Measurements from ENCODE around the gene IER2. TPM values are rescaled to one million over a fixed set of nuclear protein-coding genes. Genes with fewer than 3 reads are reported as not detected.

IER2 gene
- total RNA-seq, 1 donor from 2014 or later: 13.7 TPM

GRCh38 chr19:13104360-13104847 is 45.8 kb upstream of the IER2 start:
- Mint-ChIP-seq H3K4me3 (peak overlapping the region; percentile 44), H3K9me3 (peaks cover 3% of the 10 kb centered on the region), H3K36me3 (peaks cover 4% of the 10 kb centered on the region), H3K27me3 (ENCODE audit: insufficient read depth, low read depth) (peaks cover 21% of the 10 kb centered on the region), H3K4me1 (peaks cover 6% of the 10 kb centered on the region), H3K27ac (no peak overlapping the region)
- H3K9ac ChIP-seq: no peak overlapping the region
- H2AFZ ChIP-seq (replicated peaks): no peak overlapping the region
- H3K36me3 ChIP-seq: no peaks in the 10 kb centered on the region
- H3K4me1 ChIP-seq: peaks cover 3% of the 10 kb centered on the region
- no peaks in the 10 kb centered on the region for H3K9me3 ChIP-seq (ENCODE audit: low read depth)
- H3K79me2 ChIP-seq (ENCODE audit: low read depth): no peaks in the 10 kb centered on the region
- no peak overlapping the region for H3K4me3 ChIP-seq
- H3K27ac ChIP-seq: no peak overlapping the region
- no peak overlapping the region for H3K4me2 ChIP-seq
- TF ChIP-seq CTCF (IDR thresholded peaks at IDR 0.05): peak; percentile 70
- no peak for TF ChIP-seq EZH2 (IDR thresholded peaks at IDR 0.05)
- peaks cover 27% of the 10 kb centered on the region for H4K20me1 ChIP-seq (ENCODE audit: low read depth)
- H3K27me3 ChIP-seq: peaks cover 39% of the 10 kb centered on the region
- peaks cover 15% of the 10 kb centered on the region for H3F3A ChIP-seq (ENCODE audit: low read depth)
- DNase-seq (ENCODE audit: low spot score): peak; percentile 64

- Histone ChIP-seq H3K36me3 (no peaks in the 10 kb centered on the region), H2AFZ (replicated peaks) (no peak overlapping the region), H4K20me1 (ENCODE audit: low read depth) (peaks cover 20% of the 10 kb centered on the region), H3K9ac (no peak overlapping the region), H3K9me3 (ENCODE audit: low read depth) (no peaks in the 10 kb centered on the region), H3K4me2 (no peak overlapping the region), H3K79me2 (ENCODE audit: low read depth) (no peaks in the 10 kb centered on the region), H3K27ac (no peak overlapping the region), H3F3A (ENCODE audit: low read depth) (peaks cover 8% of the 10 kb centered on the region), H3K4me3 (no peak overlapping the region), H3K4me1 (peaks cover 3% of the 10 kb centered on the region), H3K27me3 (peaks cover 33% of the 10 kb centered on the region)
- Mint-ChIP-seq H3K4me1 (peaks cover 5% of the 10 kb centered on the region), H3K36me3 (peaks cover 4% of the 10 kb centered on the region), H3K4me3 (peak overlapping the region; percentile 44), H3K27me3 (ENCODE audit: insufficient read depth, low read depth) (peaks cover 16% of the 10 kb centered on the region), H3K27ac (no peak overlapping the region), H3K9me3 (peaks cover 2% of the 10 kb centered on the region)
- TF ChIP-seq CTCF (IDR thresholded peaks at IDR 0.05) (peak; percentile 1), EZH2 (IDR thresholded peaks at IDR 0.05) (no peak), EZH2phosphoT487 (IDR thresholded peaks at IDR 0.05) (no peak)
- no peak for DNase-seq (ENCODE audit: low spot score)
These were observed 45.1 kb upstream of the IER2 start for GRCh38 chr19:13104848-13105711.

GRCh38 chr19:13109361-13110098 is 40.7 kb upstream of the IER2 start:
- Mint-ChIP-seq H3K4me3 (no peak overlapping the region), H3K36me3 (peaks cover 4% of the 10 kb centered on the region)
- H4K20me1 ChIP-seq (ENCODE audit: low read depth): peaks cover 6% of the 10 kb centered on the region

More at GRCh38 chr19:13109361-13110098, 40.7 kb upstream of the IER2 start:
- Histone ChIP-seq H3K79me2 (ENCODE audit: low read depth) (peaks cover 4% of the 10 kb centered on the region), H2AFZ (replicated peaks) (no peak overlapping the region), H3K9ac (no peak overlapping the region), H3K36me3 (no peaks in the 10 kb centered on the region), H3K27me3 (no peaks in the 10 kb centered on the region), H3K4me1 (no peaks in the 10 kb centered on the region), H3K4me3 (no peak overlapping the region), H3K9me3 (ENCODE audit: low read depth) (no peaks in the 10 kb centered on the region), H3F3A (ENCODE audit: low read depth) (peaks cover 3% of the 10 kb centered on the region), H3K4me2 (no peak overlapping the region), H3K27ac (no peak overlapping the region)
- TF ChIP-seq EZH2 (IDR thresholded peaks at IDR 0.05) (no peak), EZH2phosphoT487 (IDR thresholded peaks at IDR 0.05) (no peak), CTCF (IDR thresholded peaks at IDR 0.05) (no peak)
- H3K4me1 Mint-ChIP-seq: no peaks in the 10 kb centered on the region
- DNase-seq (ENCODE audit: low spot score): no peak
- no peak overlapping the region for H3K27ac Mint-ChIP-seq
- no peaks in the 10 kb centered on the region for H3K9me3 Mint-ChIP-seq
- no peaks in the 10 kb centered on the region for H3K27me3 Mint-ChIP-seq (ENCODE audit: insufficient read depth, low read depth)
